GM10847 (cell line): ENCODE measurements around the gene PCDHB1.

ENCODE experiments used
- POLR2A ChIP-seq: IDR thresholded peaks from 2 replicates; pipeline ENCODE4 v1.6.1; 2011; ENCODE audit not compliant: insufficient read length; ENCODE audit errors: extremely low read depth

The PCDHB1 gene

DNA sequence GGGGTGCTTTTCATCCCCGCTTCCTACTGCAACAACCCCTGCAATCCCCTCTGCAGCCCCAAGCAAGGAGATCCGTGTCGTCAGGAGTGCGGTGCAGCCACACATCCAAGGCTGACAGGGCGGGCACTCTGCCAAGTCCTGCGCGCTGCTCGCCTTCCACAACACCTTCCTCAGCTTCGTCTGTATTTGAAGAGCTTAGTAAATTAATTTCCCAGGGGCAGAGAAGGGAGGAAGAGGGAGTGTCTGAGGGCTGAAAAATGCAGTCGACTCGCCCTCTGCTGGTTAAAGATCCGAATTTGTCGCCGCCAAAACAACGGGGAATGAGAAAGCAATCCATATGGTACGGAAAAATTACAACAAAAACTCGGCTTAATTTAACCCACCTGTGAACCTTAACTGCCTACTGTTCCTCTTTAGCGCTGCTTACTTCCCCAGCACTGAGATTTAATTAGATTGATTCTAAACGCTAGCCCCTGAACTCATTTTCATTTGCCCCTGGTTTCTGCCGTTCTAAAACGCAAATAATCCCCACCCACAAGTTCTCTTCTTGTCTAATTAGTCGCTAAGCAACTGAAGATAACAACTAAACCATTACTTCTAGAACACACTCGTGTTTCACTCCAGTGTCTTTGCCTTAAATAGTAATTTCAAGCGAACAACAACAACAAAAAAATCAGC is 10.9 kb upstream of the PCDHB1 start:
- TF ChIP-seq POLR2A: no peak

DNA sequence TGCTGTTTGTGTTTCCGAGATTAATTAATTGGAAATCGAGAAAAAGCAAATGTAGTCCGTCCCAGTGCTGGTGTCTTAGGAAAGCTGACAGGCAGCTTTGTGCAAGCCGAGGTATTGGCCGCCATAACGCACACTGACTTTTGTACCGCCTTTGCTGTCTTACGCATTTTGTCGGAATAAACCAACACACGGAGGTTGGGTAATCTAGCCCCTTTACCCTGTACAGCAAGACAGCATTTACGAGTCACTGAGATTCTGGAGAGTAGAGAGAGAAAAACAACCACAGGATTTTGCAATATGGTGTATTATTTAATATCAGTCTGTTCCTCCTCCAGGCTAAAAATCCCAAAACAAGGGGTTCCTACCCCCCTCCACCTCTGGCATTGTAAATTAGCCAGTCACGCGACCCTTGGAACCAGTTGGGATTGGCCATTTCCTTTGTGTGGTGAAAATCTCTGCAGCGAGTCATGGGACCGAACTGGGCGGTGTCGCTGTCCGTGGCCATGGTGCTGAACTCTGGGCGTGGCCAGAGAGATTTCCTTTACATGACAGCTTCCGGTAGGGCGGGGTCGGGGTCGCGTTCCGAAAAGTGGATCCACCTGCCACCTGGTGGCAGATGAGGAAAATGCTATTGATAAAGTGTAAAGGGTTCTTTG is 10.3 kb upstream of the PCDHB1 start:
- no peak for TF ChIP-seq POLR2A

DNA sequence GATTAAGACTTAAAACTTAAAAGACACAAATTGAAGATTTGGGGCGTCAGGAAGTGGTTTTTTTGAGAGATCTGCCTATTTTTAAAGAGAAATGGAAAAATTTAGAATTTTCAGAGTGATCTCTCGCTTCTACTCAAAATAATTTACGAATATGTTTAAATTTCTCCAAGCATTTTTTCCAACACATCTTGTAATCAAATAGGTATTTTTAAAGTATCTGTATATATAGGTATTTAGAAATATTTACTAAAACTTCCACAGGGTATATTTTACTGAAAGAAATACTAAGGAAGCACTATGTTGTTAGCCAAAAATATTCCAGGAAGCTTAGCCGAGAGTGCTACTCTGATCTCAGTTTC is 9.8 kb upstream of the PCDHB1 start:
- no peak for TF ChIP-seq POLR2A

DNA sequence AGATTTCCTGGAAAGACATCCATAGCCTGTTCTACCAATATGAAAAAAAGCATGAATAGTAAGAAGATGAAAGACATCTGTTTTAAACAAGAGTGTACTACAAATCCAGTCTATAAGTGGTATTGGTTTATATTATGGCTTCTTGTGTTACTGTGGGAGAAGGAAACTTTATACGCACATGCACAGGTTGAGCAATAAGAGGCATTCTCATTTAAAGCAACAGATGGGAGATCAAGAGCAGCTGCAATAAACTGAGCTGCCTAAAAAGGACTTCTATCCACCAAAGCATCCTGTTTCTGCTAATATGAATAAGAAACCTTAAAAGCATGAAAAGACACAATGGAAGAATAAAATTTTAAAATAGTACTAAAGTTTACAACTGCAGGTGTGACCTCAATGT is 8.6 kb upstream of the PCDHB1 start:
- TF ChIP-seq POLR2A: no peak

DNA sequence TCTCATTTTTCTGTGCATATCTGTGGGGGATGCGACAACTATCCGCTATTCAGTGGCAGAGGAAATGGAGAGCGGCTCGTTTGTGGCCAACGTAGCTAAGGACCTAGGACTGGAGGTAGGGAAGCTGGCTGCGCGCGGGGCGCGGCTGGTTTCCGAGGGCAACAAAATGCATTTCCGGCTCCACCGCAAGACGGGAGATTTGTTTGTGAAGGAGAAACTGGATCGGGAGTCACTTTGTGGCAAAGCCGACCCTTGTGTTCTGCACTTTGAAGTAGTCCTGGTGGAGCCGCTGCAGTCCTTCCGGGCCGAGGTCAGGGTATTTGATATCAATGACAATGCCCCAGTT is 320 bp downstream of the PCDHB1 start:
- TF ChIP-seq POLR2A: no peak

DNA sequence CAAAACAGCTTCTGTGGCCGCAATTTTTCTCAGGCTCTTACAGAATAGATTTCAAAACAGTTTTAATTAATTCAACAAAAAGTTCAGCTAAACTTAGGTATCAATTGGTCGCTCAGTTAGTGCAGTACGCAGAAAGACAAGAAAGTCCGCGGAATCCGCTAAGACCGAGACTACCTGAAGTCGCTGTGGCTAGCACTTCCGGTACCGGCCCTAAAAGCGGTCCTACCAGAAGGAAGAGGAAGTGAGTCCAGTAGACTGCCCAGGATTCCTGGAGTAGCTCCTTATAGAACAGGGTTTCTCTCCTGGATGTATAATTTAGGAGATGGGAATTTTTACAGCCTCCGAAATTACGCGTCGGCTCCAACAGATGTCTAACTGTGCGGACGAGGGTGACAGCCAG is 26.7 kb downstream of the PCDHB1 start:
- no peak for TF ChIP-seq POLR2A

DNA sequence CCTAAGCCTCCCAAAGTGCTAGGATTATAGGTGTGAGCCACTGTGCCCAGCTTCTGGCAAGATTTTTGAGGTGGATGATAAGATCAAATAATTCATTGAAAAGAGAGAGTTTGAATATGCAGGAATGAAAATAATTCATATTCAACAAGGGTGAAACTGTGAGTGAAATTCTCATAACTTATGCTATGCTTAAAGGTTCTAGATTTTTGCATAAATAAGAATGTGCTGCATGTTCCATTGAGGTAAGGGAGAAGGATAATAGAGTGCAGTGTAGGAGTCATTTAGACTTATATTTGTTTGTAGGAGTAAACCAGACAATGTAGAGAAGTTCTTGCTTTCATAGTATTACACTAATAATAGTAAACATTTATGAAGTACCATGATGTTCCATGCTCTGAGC is 31.1 kb downstream of the PCDHB1 start:
- no peak for TF ChIP-seq POLR2A

DNA sequence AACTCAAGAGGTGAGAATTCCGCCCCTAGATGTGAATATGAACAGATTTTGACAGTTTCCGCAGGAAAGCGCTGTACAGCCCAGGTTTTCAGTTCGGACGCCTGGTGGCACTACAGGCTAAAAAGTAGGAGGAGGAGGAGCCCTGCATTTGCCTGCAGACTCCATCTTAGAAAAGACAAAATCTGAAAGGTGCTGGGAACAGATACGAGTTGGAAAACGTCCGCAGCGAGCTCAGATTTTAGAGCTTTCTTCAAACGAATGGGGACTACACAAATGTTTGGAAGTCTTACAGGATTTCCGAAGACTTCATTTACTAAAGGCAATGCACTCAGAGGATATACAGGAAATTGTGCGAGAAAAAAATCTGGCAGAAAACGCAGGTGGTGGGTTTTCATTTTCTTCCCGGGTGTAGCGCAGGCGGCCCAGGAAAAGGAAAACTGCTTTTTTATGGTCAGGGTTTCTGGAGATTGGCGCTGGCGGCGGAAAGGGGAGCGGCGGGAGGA is 33.4 kb downstream of the PCDHB1 start:
- TF ChIP-seq POLR2A: no peak

DNA sequence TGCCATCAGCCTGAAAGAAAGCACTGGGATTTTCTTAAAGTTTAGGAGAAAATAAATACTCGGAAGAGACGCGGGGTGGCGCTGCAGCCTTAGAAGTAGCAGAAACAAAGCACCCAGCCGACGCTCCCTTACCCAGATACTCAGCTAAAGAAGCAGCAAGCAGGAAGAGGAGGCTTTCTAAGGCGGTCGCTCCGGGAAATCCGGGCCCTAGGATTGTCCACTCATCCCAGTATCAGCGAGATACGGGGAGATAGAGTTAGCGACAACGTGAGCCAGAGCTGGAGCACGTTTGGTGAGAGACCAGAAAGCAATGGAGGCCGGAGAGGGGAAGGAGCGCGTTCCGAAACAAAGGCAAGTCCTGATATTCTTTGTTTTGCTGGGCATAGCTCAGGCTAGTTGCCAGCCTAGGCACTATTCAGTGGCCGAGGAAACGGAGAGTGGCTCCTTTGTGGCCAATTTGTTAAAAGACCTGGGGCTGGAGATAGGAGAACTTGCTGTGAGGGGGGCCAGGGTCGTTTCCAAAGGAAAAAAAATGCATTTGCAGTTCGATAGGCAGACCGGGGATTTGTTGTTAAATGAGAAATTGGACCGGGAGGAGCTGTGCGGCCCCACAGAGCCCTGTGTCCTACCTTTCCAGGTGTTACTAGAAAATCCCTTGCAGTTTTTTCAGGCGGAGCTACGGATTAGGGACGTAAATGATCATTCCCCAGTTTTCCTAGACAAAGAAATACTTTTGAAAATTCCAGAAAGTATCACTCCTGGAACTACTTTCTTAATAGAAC is 43.5 kb downstream of the PCDHB1 start, which contains the start of gene PCDHB2:
TSS of gene PCDHB2 (plus strand) at position 135 of the 782 bp plus-strand sequence. CDS start at position 311, 176 bp downstream.
- TF ChIP-seq POLR2A: no peak

DNA sequence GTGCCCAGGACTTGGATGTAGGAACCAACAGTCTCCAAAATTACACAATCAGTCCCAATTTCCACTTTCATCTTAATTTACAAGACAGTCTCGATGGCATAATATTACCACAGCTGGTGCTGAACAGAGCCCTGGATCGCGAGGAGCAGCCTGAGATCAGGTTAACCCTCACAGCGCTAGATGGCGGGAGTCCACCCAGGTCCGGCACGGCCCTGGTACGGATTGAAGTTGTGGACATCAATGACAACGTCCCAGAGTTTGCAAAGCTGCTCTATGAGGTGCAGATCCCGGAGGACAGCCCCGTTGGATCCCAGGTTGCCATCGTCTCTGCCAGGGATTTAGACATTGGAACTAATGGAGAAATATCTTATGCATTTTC is 44.1 kb downstream of the PCDHB1 start:
- no peak for TF ChIP-seq POLR2A

DNA sequence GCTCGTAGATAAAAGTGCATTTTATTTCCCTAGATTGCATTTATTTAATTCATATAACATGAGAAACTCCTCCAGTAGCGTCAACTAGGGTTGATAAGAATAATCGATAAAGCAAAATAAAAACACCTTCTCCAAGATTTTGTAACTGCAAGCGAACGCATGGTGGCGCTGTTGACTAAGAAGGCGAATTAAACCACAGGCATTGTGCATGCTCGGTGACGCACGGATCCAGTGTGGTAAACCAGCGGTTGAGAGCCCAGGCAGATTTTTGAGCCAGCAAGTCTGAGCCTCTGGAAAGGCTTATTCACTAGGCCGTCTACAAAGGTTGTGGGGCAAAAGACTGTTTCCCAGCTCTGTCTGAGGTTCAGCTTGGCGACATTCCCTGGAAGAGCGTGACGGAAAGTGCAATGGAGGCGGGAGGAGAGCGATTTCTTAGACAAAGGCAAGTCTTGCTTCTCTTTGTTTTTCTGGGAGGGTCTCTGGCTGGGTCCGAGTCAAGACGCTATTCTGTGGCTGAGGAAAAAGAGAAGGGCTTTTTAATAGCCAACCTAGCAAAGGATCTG is 49.1 kb downstream of the PCDHB1 start, which contains the start of gene PCDHB3:
TSS of gene PCDHB3 (plus strand) at position 231 of the 563 bp plus-strand sequence. CDS start at position 408, 177 bp downstream.
- no peak for TF ChIP-seq POLR2A

DNA sequence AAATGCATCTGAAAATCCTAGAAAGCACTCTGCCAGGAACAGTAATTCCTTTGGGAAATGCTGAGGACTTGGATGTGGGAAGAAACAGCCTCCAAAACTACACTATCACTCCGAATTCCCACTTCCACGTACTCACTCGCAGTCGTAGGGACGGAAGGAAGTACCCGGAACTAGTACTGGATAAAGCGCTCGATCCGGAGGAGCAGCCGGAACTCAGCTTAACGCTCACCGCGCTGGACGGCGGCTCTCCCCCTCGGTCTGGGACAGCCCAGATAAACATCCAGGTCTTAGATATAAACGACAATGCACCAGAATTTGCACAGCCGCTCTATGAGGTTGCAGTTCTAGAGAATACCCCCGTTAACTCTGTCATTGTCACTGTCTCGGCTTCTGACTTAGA is 49.9 kb downstream of the PCDHB1 start:
- no peak for TF ChIP-seq POLR2A

DNA sequence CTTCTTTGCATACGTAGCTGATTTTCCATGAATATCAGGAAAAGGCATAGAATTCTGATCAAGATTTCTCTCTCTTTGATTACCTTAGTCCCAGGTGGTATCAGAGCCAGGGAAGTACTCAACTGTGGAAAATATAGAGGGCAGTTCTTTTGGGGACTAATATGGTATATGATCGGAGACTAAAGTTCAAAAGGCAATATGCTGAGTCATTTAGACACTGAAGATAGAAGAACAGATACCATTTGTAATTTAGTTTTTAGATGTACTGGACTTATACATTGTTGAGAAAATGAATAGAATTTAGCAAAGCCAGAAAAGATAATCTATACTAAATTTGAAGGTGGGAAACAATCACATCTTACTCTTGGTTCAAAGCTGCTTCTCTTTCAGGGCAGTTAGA is 54.2 kb downstream of the PCDHB1 start:
- no peak for TF ChIP-seq POLR2A
